Skin epidermis (tissue), 12 donors: ENCODE data around the gene CWF19L1.

Experiments used
- H3K27ac ChIP-seq, 21 experiments: fragments of 200-600 bp; sonication (generic) in 11 of 21; one replicate each; pipeline ENCODE4 v1.5.0; 2020; ENCODE audit warnings: mild to moderate bottlenecking in 3 of 21, inconsistent platforms in 2 of 21, moderate library complexity in 2 of 21
- H3K4me3 ChIP-seq, 7 experiments: fragments of 200-600 bp; sonication (generic) in 2 of 7; one replicate each; pipeline ENCODE4 v1.5.0; 2020; ENCODE audit warnings: inconsistent platforms in 2 of 7, mild to moderate bottlenecking in 2 of 7, moderate library complexity in 1 of 7

Gene CWF19L1

DNA sequence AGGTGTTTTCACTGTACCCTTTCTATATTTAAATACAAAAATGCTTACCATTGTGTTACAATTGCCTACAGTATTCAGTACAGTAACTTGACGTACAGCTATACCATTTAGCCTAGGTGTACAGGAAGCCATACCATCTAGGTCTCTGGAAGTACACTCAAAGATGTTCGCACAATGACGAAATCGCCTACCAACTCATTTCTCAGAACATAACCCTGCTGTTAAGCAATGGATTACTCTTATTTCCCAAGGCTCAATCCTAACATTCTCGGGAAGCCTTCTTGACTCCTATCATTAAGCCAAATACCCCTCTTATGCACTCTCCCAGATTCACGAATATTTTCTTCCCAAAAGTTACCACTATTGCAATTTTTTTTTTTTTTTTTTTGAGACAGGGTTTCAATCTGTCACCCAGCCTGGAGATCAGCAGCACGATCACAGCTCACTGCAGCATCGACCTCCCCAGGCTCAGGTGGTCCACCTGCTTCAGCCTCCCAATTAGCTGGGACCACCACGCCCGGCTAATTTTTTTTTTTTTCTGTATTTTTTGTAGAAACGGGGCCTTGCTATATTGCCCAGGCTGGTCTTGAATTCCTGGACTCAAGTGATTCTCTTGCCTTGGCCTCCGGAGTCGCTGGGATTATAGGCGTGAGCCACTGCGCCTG is 1.5 kb downstream of the CWF19L1 start:
- peak overlapping the region in 1 of 21 experiments; percentile 95 for H3K27ac ChIP-seq
- peak overlapping the region in 4 of 7 experiments; percentile 59 to 100 (median 90) for H3K4me3 ChIP-seq

DNA sequence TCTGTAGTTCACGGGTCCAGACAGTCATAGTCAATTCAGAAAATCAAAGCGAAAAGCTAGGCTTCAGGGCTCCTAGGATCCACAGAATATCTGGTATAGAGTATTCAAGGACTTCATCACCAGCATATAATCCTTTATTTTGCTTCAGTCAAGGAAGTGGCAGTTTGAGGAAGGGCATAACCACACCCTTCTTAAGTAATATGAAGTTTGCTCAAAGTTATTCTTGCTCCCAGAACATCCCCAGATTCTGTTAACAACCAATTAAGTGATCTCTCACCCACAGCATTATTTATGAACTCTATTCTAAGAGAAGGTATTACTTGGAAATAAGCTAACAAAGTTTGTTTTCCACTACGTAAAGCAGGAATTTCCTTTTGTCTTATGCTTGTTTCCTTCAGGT is 13.2 kb downstream of the CWF19L1 start:
- Histone ChIP-seq H3K4me3 (no peak overlapping the region), H3K27ac (no peak overlapping the region)

DNA sequence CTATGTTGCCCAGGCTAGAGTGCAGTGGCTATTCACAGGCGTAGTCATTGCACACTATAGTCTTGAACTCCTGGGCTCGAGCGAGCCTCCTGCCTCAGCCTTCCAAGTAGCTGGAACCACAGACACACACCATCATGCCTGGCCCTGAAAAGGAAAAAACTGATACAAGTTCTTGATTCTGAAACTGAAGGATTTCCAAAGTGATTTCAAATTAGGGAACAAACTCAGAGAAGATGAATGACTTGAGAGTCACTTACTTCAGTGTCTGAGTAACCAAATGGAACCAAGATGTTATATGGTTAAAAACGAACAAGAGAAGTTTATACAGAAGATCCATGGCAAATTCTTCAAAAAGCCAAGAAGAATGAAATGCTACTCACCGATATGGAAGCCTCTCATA is 14.4 kb downstream of the CWF19L1 start:
- H3K27ac ChIP-seq, result no peak overlapping the region
- no peak overlapping the region for H3K4me3 ChIP-seq

DNA sequence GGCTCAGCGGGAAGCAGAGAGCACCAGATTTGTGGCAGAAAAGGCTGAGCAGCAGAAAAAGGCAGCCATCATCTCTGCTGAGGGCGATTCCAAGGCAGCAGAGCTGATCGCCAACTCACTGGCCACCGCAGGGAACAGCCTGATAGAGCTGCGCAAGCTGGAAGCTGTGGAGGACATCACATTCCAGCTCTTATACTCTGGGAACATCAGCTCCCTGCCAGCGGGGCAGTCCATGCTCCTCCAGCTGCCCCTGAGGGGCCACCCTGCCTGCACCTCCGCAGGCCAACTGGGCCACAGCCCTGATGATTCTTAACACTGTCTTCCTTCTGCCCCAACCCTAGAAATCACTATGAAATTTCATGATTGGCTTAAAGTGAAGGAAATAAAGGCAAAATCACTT is 18.6 kb downstream of the CWF19L1 start:
- no peak overlapping the region for H3K4me3 ChIP-seq
- no peak overlapping the region for H3K27ac ChIP-seq

DNA sequence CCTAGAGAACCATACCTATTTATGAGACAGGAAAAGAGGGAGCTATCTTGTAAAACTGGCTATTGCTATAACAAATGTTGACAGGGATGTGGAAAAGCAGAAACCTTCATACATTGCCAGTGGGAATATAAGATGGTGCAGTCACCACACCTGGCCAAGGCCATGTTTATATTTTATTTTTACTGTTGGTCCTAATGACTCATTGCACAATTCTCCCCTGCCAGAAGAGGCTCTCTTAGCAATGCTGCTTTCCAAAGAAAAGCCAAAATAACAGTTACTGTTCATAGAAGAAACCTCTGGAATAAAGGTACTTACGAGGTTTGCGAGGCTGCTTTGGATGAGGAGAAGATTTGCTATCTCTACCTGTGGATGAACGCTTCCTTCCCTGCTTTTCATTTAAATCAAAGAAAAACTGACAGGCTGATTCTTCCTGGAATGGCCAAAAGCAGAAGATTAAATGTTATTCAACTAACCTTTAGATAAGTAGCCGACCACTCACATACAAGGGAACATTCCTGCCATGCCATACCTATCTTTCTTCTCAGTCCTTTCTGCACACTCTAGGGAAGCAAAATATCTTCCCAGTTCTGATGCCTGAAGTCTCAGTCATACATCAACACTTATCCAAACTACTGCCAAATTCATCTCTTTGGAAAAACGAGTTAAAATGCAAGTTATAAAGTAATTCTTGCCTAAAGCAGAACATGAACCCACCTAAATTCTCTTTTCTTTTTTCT is 21.8 kb downstream of the CWF19L1 start:
- no peak overlapping the region for H3K27ac ChIP-seq
- H3K4me3 ChIP-seq, result no peak overlapping the region

DNA sequence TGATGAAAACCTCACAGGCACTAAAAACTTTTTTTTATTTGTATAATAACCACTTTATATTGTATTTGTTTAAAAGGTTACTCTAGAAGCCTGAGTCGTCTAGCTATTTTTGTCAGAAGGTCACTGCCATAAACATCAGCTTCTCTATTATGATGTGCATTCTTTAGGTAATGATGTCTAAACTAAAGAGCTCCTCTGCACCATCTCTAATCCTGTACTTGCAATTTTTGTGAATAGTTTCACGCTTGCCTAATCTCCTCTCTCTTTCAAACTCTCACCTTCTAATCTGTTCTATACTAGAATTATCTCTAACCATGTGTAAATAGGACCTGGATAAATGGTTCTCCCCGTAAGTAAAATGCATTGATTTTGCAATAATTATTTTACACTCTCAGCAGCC is 27.6 kb downstream of the CWF19L1 start:
- H3K27ac ChIP-seq, result no peak overlapping the region
- H3K4me3 ChIP-seq, result no peak overlapping the region

DNA sequence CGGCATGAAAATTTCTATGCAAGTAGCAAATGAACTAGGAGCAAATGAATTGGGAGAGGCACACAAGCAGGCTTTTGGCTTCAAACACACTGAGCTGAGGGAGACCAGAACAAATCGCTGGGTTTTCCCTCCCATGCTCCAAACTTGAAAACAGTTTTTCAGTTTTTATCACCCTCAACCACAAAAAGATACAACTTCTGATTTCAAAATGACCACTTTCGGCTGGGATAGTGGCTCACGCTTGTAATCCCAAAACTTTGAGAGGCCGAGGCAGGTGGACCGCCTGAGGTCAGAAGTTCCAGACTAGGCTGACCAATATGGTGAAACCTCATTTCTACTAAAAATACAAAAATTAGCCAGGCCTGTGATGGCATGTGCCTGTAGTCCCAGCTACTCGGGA is 29.0 kb downstream of the CWF19L1 start:
- H3K27ac ChIP-seq, result no peak overlapping the region
- no peak overlapping the region for H3K4me3 ChIP-seq

DNA sequence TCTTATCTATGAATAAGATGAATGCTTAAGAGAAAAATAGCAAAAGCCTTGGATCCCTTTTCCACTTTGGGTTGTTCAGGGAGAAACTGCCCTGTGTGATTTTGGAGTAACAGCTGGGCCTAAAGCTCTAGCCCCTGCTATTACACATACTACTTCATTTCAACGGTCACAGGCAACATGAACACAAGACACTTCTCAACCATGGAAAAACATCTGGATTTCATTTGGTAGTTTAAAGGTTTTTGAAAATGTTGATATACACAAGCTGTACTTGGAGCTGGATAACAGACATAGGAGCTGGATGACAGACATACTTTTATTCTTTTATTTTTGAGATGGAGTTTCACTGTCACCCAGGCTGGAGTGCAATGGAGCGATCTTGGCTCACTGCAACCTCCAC is 35.3 kb downstream of the CWF19L1 start:
- no peak overlapping the region for H3K27ac ChIP-seq
- no peak overlapping the region for H3K4me3 ChIP-seq

DNA sequence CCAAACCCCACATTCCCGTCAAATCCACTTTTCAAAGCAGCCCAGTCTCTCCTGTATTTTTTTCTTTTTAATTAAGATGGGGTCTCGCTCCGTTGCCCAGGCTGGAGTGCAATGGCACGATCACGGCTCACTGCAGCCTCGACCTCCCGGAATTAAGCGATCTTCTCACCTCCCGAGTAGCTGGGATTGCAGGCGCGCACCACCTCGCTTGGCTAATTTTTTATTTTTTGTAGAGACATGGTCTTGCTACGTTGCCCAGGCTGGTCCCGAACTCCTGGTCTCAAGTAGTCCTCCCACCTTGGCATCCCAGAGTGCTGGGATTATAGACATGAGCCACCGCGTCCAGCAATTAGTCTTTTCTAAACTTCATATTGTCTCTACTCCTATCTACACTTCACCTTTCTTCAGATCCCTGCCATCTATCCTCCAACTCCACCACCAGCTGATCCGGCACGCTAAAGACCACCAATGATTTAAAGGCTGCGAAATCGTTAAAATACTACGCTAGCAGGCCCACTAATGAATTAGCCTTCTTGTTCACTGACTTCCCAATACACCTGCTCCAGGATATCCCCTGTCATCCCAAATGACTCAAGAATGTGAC is 37.5 kb downstream of the CWF19L1 start:
- Histone ChIP-seq H3K4me3 (peak overlapping the region; percentile 64 to 99 (median 90)), H3K27ac (peak overlapping the region in 20 of 21 experiments; percentile 68 to 93 (median 86))

DNA sequence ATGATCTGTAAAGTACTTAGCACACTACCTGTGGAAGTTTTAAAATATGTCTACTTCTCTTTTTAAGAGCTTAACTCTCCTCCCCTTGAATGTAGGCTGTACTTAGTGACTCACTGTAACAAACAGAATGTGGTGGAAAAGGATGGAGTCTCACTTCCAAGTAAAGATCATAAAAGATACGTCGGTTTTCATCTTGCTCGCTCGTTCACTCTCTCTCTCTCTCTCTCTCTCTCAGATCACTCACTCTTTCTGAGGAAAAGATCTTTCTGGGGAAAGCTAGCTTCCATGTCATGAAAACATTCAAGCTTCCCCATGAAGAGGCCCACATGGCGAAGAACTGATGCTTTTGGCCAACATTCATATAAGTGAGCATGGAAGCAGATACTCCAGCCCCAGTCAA is 43.6 kb downstream of the CWF19L1 start:
- Histone ChIP-seq H3K4me3 (no peak overlapping the region), H3K27ac (no peak overlapping the region)

DNA sequence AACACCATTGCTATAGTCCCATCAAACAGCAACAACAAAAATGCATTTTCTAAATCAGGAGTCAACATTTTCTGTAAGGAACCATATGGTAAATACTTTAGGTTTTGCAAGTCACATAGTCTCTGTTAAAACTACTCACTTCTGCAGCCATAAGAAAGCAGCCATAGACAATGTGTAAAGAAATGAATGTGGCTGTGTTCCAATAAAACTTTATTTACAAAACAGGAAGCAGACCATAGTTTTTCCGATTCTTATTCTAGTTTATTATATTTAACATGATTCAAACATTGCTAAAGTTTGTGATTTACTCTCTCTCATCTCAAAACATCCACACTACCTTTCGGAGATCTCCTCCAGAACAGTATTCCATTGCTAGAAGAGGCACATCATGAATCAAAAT is 44.9 kb downstream of the CWF19L1 start:
- H3K4me3 ChIP-seq, result no peak overlapping the region

DNA sequence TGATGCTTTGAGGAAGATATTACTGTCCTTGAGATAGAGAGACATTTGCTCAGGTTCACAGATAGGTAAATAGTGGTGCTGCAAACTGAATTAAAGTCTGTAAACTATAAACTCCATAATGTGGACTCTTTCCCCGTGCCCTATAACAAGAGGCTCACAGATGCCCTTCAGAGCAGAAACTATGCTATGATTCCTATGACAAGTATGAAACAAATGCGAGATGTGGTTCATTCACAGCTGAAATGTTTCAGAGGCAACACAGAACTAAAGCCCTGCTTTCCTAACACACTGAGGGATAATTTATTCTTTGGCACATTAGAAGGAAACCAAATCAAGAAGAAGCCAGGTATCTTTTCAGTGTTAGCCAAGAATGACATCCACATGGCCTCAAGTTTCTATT is 51.4 kb downstream of the CWF19L1 start:
- Histone ChIP-seq H3K4me3 (no peak overlapping the region), H3K27ac (no peak overlapping the region)

More for the DNA sequence above, 44.9 kb downstream of the CWF19L1 start:
- no peak overlapping the region for H3K27ac ChIP-seq

DNA sequence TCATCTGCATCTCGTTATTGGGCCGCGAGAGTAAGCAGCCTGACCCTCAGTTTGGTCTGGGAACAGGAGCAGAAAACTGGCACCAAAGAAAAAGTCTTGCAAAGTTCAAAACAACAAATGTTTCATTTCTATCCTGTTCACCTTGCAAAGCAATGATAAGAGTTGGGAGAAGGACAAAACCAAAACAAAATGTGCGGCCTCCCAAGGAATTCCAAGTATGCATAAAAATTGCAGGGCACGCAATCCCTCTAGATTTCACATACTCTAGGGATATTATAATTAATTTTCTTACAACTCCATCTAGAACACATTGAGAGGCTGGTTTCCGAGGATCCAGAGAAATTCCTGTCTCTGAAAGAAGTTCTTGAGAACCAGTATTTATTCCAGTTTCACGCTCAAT is 58.1 kb downstream of the CWF19L1 start:
- Histone ChIP-seq H3K4me3 (no peak overlapping the region), H3K27ac (no peak overlapping the region)

DNA sequence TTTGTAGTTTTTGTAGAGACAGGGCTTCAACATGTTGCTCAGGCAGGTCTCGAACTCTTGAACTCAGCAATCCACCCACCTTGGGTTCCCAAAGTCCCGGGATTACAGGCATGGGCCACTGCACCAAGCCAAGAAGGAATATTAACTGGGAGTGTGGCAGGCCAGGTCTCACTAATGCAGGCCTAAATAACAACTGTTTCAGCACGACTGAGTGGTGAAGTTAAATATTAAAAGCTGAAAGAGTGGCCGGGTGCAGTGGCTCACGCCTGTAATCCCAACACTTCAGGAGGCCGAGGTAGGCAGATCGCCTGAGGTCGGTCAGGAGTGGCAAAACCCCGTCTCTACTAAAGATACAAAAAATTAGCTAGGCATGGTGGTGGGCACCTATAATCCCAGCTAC is 59.2 kb downstream of the CWF19L1 start:
- no peak overlapping the region for H3K27ac ChIP-seq
- no peak overlapping the region for H3K4me3 ChIP-seq

DNA sequence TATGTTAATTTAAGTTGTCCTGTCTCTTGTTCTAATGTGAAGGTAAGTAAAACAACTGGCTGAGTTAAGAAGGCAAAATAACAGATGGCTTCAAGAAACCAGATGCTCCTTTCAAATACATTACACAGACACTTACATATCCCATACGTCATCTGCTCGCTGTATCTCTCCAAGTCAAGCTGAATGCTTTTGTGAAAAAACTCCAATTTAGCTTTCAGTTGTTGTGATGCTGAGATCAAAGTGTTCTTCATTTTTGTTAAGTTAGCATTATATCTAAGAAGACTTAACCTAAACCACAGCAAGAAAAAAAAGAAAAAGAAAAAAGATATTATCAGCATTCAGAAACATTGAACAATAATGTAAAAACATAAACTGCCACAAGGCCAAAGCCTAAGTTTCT is 63.1 kb downstream of the CWF19L1 start:
- no peak overlapping the region for H3K27ac ChIP-seq
- H3K4me3 ChIP-seq, result no peak overlapping the region

DNA sequence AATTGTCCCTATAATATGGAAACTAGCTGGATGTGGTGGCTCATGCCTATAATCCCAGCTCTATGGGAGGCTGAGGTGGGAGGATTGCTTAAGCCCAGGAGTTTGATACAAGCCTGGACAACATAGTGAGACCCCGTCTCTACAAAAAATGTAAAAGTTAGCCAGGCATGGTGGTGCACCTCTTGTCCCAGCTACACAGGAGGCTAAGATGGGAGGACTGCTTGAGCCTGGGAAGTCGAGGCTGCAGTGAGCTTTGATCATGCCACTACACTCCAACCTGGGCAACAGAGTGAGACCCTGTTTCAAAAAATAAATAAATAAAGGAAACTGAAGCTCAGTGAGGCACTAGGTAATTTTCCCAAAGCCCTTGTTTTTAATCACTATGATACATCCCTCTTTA is 65.9 kb downstream of the CWF19L1 start:
- Histone ChIP-seq H3K4me3 (no peak overlapping the region), H3K27ac (no peak overlapping the region)

DNA sequence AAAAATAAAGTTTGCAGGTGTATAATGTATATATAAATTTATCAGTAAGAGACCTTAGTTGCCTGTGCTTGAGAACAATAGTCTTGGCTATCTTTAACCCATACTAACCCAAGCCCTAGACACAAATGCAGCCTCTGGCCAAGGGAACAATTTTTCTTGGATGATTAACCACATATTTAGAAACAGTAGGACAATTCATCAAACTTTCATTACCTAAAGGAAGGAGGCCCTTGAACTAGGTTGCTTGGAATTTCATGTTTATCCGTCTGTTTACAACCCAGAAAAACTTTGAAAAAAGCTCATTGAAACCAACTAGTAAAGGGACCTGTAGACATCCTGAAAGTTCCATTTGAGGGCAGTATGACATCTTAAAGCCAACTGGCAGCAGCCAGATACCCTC is 72.7 kb downstream of the CWF19L1 start:
- Histone ChIP-seq H3K27ac (no peak overlapping the region), H3K4me3 (no peak overlapping the region)

DNA sequence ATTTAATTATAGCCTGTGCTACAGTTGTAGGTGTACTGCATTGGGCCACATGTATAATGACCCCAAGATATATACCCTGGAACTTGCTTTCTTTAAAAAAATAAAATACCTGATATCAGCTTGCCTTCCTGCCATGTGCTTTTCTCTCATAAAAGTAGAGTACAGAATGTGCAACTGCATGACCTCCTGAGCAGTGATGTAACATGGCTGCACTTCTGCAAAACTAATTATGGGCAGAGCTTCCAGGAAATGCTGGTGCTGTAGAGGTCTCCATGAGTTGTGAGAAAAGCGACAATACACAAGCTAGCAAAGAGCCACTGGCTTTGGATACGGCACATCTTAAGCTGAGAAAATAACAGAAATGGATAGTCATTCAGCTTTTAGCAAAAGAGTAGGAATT is 75.1 kb downstream of the CWF19L1 start:
- no peak overlapping the region for H3K4me3 ChIP-seq
- no peak overlapping the region for H3K27ac ChIP-seq

DNA sequence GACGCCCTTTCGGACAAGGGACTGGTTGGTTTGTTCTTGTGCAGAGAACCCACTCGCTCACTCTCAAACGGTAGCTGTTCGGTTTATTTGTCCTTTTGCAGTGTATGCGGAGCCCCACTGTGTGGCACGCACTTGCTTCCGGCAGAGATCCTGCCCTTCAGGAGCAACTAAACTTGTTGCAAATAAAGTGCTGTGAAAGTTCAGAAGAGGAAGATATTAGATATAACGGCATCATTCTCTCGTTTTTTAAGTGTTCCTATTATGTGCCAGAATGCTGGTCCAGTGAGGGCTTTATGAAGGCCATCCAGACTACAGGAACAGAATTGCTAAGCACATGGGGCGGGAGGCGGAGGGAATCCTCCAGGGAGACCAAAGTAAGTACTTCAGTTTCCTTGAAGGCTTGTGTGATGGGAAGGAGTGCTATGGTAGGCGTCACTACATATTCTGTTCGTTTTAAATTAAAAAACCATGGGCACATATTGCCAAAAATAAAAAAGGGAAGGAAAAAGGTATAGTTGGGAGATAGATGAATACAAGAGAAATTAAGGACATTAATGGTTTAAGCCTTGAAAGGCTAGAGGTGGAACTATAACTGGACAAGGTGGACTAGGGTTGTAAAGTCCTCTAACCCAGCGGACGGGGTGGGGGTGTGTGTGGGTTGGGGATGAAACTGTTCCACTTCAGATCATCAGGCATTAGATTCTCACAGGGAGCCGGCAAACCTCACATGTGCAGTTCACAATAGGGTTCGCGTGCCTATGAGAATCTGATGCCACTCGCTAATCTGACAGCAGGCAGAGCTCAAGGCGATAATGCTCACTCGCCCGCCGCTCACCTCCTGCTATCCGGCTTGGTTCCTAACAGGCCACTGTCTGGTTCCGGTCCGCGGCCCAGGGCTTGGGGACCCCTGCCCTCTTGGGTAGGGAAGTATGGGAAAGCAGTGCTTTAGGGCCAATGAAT is 80.9 kb downstream of the CWF19L1 start:
- H3K27ac ChIP-seq, result peak overlapping the region in 20 of 21 experiments; percentile 78 to 95 (median 90)

More for the DNA sequence above, 80.9 kb downstream of the CWF19L1 start:
- peak overlapping the region; percentile 58 to 89 (median 78) for H3K4me3 ChIP-seq
